ENCODE data around the gene BAZ1B. TPM values are rescaled to one million over a fixed set of nuclear protein-coding genes. Genes with fewer than 3 reads are reported as not detected.

Gene BAZ1B
- total RNA-seq, 2 donors from 2014 or later: 28.3 to 32.3 TPM

GRCh38 chr7:73560109-73560835 is 38.2 kb upstream of the BAZ1B start:
- no peaks in the 10 kb centered on the region for H3K36me3 ChIP-seq (replicated peaks in 1 of 2; ENCODE audit: insufficient read depth in 1 of 2, low read depth in 2 of 2)
- no peak for TF ChIP-seq POLR2A (IDR thresholded peaks at IDR 0.05)
- no peak for TF ChIP-seq CTCF (IDR thresholded peaks at IDR 0.05)
- 48 to 50% methylated on average over 11 of the region's 11 CpGs for WGBS, 2 donors

GRCh38 chr7:73557397-73558257 is 35.5 kb upstream of the BAZ1B start, which contains the start of gene BCL7B:
BCL7B (minus strand) TSS chr7:73557690; CDS start chr7:73557578, 112 bp downstream.
- 5 to 36% methylated on average over 8 to 64 of the region's 83 CpGs for WGBS, 2 donors
- Histone ChIP-seq H3K4me3 (peak within 1 kb of the TSS; percentile 42 to 84), H3K36me3 (replicated peaks in 1 of 2; ENCODE audit: insufficient read depth in 1 of 2, low read depth in 2 of 2) (no peaks in the 10 kb centered on the region), H3K9me3 (no peaks in the 10 kb centered on the region), H3K4me1 (peaks cover 27% of the 10 kb centered on the region), H3K27ac (peak within 1 kb of the TSS; percentile 98 to 100 (median 99)), H3K27me3 (no peaks in the 10 kb centered on the region)
- intact Hi-C loops (cut with DNase I): no loop called here
- TF ChIP-seq POLR2A (IDR thresholded peaks at IDR 0.05) (peak; percentile 40 to 72 (median 68)), CTCF (IDR thresholded peaks at IDR 0.05) (no peak)
- peak; percentile 74 for ATAC-seq
- peak; percentile 72 to 79 (median 72) for DNase-seq

More at GRCh38 chr7:73560109-73560835, 38.2 kb upstream of the BAZ1B start:
- H3K27me3 ChIP-seq: no peaks in the 10 kb centered on the region
- peaks cover 21% of the 10 kb centered on the region for H3K4me1 ChIP-seq
- intact Hi-C loops (cut with DNase I): no loop called here
- ATAC-seq (no peak), DNase-seq (no peak)
- H3K9me3 ChIP-seq: no peaks in the 10 kb centered on the region
- no peak overlapping the region for H3K27ac ChIP-seq
- no peak overlapping the region for H3K4me3 ChIP-seq

- TF ChIP-seq CTCF (IDR thresholded peaks at IDR 0.05) (no peak), POLR2A (IDR thresholded peaks at IDR 0.05) (peak in 1 of 3 donors; percentile 42)
- 1% methylated on average over 26 of the region's 36 CpGs; no CpG with 5 or more reads in 1 of the 2 donors for WGBS, 2 donors
- peak overlapping the region; percentile 42 to 84 for H3K4me3 ChIP-seq
Measured at GRCh38 chr7:73557108-73557396, 35.0 kb upstream of the BAZ1B start.

GRCh38 chr7:73556208-73557107 is 34.4 kb upstream of the BAZ1B start:
- Histone ChIP-seq H3K9me3 (no peaks in the 10 kb centered on the region), H3K4me1 (peaks cover 27% of the 10 kb centered on the region), H3K27ac (peak overlapping the region; percentile 78 to 100 (median 98)), H3K27me3 (no peaks in the 10 kb centered on the region), H3K4me3 (peak overlapping the region; percentile 38 to 42), H3K36me3 (replicated peaks in 1 of 2; ENCODE audit: insufficient read depth in 1 of 2, low read depth in 2 of 2) (peaks cover under 1 to 4% of the 10 kb centered on the region in 2 donors)
- DNase-seq: no peak
- WGBS, 2 donors: 6 to 8% methylated on average over 25 to 27 of the region's 28 CpGs
- TF ChIP-seq POLR2A (IDR thresholded peaks at IDR 0.05) (peak in 2 of 3 donors; percentile 59 to 65), CTCF (IDR thresholded peaks at IDR 0.05) (peak in 1 of 7 experiments; percentile 5)
- no peak for ATAC-seq
- intact Hi-C loops (cut with DNase I): no loop called here

More at GRCh38 chr7:73557108-73557396, 35.0 kb upstream of the BAZ1B start:
- Histone ChIP-seq H3K4me1 (peaks cover 27% of the 10 kb centered on the region), H3K9me3 (no peaks in the 10 kb centered on the region), H3K27ac (peak overlapping the region; percentile 98 to 100 (median 99)), H3K27me3 (no peaks in the 10 kb centered on the region), H3K36me3 (replicated peaks in 1 of 2; ENCODE audit: insufficient read depth in 1 of 2, low read depth in 2 of 2) (no peaks in the 10 kb centered on the region)
- peak; percentile 96 for ATAC-seq
- intact Hi-C loops (cut with DNase I): no loop called here
- DNase-seq: peak; percentile 94 to 96 (median 96)

Measured in body of pancreas (tissue), 4 donors.